Thyroid gland (tissue), 4 donors: ENCODE results near the gene S100A4. TPM values are rescaled to one million over a fixed set of nuclear protein-coding genes. Genes with fewer than 3 reads are reported as not detected.
A peak's percentile ranks its signal among the peaks of the same experiment; 100 is the strongest.
"Not testable (repeated sequence)": the region's sequence is repeated elsewhere in the genome, so short reads cannot be mapped to it uniquely, and the experiment has no call there.

Experiments used
- DNase-seq, 2 donors: peaks; one replicate each; pipeline ENCODE4 v3.0.0-alpha.2; 2019
- H3K27ac ChIP-seq, 3 donors: fragments of 200-600 bp; sonication (generic); 1 replicate in 2 of 3; 2 replicates in 1 of 3; pipeline ENCODE4 v1.5.1; 2016 to 2019; ENCODE audit warnings: mild to moderate bottlenecking in 1 of 3, moderate library complexity in 1 of 3
- H3K27me3 ChIP-seq: fragments of 200-600 bp; sonication (generic); one replicate; pipeline ENCODE4 v1.5.1; 2019
- H3K36me3 ChIP-seq, 2 donors: fragments of 200-600 bp; sonication (generic); one replicate each; pipeline ENCODE4 v1.5.1; 2016 to 2019
- H3K4me1 ChIP-seq, 2 donors: fragments of 200-600 bp; sonication (generic); one replicate each; pipeline ENCODE4 v1.5.1; 2017 to 2019
- H3K4me3 ChIP-seq, 3 donors: fragments of 200-600 bp; sonication (generic); replicated peaks in 1 of 3; 1 replicate in 2 of 3; 2 replicates in 1 of 3; pipeline ENCODE4 v1.5.1; 2016; ENCODE audit warnings: mild to moderate bottlenecking in 1 of 3
- H3K9me3 ChIP-seq: fragments of 200-600 bp; sonication (generic); one replicate; pipeline ENCODE4 v1.5.1; 2017
- CTCF ChIP-seq, 6 experiments: fragments of 200-600 bp in 3 of 6; fragments of 450-650 bp in 3 of 6; sonication (generic) in 3 of 6; IDR thresholded peaks; one replicate each; pipeline ENCODE4 v1.5.1; 2016 to 2019; ENCODE audit warnings: antibody characterized with exemption in 6 of 6, mild to moderate bottlenecking in 2 of 6, inconsistent platforms in 1 of 6, moderate library complexity in 1 of 6
- POLR2A ChIP-seq, 2 donors: fragments of 450-650 bp; IDR thresholded peaks; one replicate each; pipeline ENCODE4 v1.6.1; 2017; ENCODE audit warnings: antibody characterized with exemption in 2 of 2, mild to moderate bottlenecking in 2 of 2, moderate library complexity in 1 of 2
- WGBS, 2 donors: methylation state at CpG; one replicate each; pipeline ENCODE4 v1.1.5; 2017; 5-methylcytosine and 5-hydroxymethylcytosine counted together
- intact Hi-C: fragments of 100-400 bp; cut with DNase I; formaldehyde crosslinking; loops from one replicate; pipeline ENCODE4 v1.15.1; 2023
- total RNA-seq, 4 donors: library from RNA; depleted of rRNA; stranded (reverse); fragments of >200 nt; gene quantifications; one replicate each; pipeline ENCODE4 v1.2.3, GENCODE V29; 2016

S100A4 gene
- total RNA-seq, 4 donors from 2014 or later, result 57.3 to 251 (median 133) TPM

GRCh38 chr1:153577624-153578051, 32.0 kb upstream of the S100A4 start:
- Histone ChIP-seq H3K4me3 (no peak overlapping the region), H3K36me3 (no peaks in the 10 kb centered on the region), H3K4me1 (peaks cover 4 to 6% of the 10 kb centered on the region in 2 donors), H3K9me3 (no peaks in the 10 kb centered on the region), H3K27ac (no peak overlapping the region), H3K27me3 (no peaks in the 10 kb centered on the region)
- no peak for TF ChIP-seq CTCF (IDR thresholded peaks at IDR 0.05)
- no peak for TF ChIP-seq POLR2A (IDR thresholded peaks at IDR 0.05)
- WGBS, 2 donors, result 70% methylated on average over 9 of the region's 9 CpGs
- DNase-seq, result no peak
- intact Hi-C loops, result loop anchor here (5.0 to 10.0 kb wide), 2 partner anchors 35 to 87 kb away; partner anchors contain the start of gene S100A16

DNA sequence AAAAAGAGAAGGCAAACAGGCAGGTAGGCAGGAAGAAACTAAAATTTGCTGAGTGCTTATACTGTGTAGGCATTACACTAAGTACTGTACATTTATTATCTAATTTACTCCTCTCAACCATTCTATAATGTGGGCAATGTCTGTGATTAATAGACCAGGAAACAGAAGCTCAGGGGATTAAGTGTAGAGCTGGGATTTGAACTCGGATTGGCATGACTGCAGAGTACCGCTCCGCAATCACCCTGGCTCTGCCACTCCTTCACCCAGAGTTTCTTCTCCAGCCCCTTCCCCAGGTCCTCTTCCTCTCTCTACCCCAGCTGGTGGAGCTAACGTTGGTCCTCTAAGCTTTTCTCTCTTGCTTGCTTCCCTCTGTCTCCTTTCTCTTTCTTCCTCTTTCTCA, 31.5 kb upstream of the S100A4 start:
- Histone ChIP-seq H3K27me3 (no peaks in the 10 kb centered on the region), H3K36me3 (no peaks in the 10 kb centered on the region), H3K4me3 (no peak overlapping the region), H3K9me3 (no peaks in the 10 kb centered on the region), H3K27ac (no peak overlapping the region), H3K4me1 (peaks cover 4 to 7% of the 10 kb centered on the region in 2 donors)
- DNase-seq, result no peak
- intact Hi-C loops, result loop anchor here (5.0 to 10.0 kb wide), 2 partner anchors 35 to 88 kb away; partner anchors contain the start of gene S100A16
- WGBS, 2 donors, result 72 to 74% methylated on average over 4 of the region's 4 CpGs
- TF ChIP-seq POLR2A (IDR thresholded peaks at IDR 0.05) (no peak), CTCF (IDR thresholded peaks at IDR 0.05) (no peak)

- not testable (repeated sequence) for DNase-seq, H3K27me3 ChIP-seq, H3K4me1 ChIP-seq, H3K9me3 ChIP-seq, H3K4me3 ChIP-seq, H3K36me3 ChIP-seq, H3K27ac ChIP-seq
- 83 to 91% methylated on average over 10 of the region's 10 CpGs for WGBS, 2 donors
- intact Hi-C loops, result loop anchor here (5.0 to 10.0 kb wide), 2 partner anchors 37 to 89 kb away; partner anchors contain the start of gene S100A16
Observed at GRCh38 chr1:153575497-153575896, 29.9 kb upstream of the S100A4 start.

DNA sequence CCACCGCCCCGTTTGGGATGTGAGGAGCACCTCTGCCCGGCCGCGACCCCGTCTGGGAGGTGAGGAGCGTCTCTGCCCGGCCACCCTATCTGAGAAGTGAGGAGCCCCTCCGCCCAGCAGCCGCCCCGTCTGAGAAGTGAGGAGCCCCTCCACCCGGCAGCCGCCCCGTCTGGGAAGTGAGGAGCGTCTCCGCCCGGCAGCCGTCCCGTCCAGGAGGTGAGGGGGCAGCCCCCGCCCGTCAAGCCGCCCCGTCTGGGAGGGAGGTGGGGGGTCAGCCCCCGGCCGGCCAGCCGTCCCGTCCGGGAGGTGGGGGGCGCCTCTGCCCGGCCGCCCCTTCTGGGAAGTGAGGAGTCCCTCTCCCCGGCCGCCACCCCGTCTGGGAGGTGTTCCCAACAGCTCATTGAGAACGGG, 29.5 kb upstream of the S100A4 start:
- H3K4me1 ChIP-seq, H3K36me3 ChIP-seq, DNase-seq, H3K27ac ChIP-seq, H3K27me3 ChIP-seq, H3K9me3 ChIP-seq, H3K4me3 ChIP-seq: not testable (repeated sequence)
- 92 to 98% methylated on average over 12 to 16 of the region's 35 CpGs for WGBS, 2 donors
- intact Hi-C loops, result loop anchor here (5.0 to 10.0 kb wide), 2 partner anchors 37 to 90 kb away; partner anchors contain the start of gene S100A16

DNA sequence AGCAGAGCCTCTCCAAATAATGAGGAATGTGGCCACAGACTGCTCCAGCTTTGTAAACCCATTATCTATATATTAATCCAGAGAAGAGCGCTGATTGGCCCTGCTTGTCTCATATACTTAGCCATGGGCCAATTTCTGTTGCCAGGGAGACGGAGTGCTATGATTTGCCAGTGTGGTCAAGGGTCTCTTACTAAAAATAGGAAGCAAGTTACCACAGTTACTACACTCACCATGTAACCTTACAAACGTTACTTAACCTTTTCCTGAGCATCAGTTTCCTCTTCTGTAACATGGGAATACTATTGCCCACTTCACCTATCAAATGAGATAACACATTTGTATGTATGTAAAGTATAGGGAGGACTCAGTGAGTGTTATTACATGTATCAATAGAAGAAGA, 27.7 kb upstream of the S100A4 start:
- DNase-seq, result no peak
- 73 to 84% methylated on average over 3 of the region's 3 CpGs for WGBS, 2 donors
- H3K9me3 ChIP-seq, result no peaks in the 10 kb centered on the region
- peak overlapping the region in 2 of 3 donors; percentile 32 to 53 for H3K27ac ChIP-seq
- intact Hi-C loops, result loop anchor here (10.0 kb wide), 1 partner anchor 91 kb away; no protein-coding TSS in a partner anchor
- no peak for TF ChIP-seq POLR2A (IDR thresholded peaks at IDR 0.05)
- no peak for TF ChIP-seq CTCF (IDR thresholded peaks at IDR 0.05)
- no peaks in the 10 kb centered on the region for H3K27me3 ChIP-seq
- H3K4me1 ChIP-seq, result peaks cover 4 to 14% of the 10 kb centered on the region in 2 donors
- no peak overlapping the region for H3K4me3 ChIP-seq
- no peaks in the 10 kb centered on the region for H3K36me3 ChIP-seq

DNA sequence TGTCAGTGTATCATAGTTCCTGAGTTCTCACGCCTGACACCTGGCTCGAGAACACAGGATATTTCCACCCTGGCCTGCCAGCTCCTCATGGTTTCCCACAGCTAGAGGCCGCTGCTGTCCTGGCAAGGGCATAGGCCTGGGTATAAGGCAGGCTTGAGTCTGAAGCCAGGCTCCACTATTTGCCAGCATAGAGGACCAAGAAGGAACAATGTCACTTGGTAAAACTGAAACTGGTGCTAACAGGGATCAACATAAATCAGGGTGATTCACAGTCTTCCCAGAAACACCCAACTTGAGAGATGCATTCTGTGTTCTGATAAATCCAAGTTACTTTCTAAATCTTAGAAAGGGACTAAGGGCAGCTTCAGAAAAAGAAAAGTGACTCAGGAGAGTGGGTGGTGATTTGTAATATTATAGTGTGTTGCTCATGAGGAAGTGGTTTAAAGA, 27.0 kb upstream of the S100A4 start:
- intact Hi-C loops, result loop anchor here (10.0 kb wide), 1 partner anchor 92 kb away; no protein-coding TSS in a partner anchor
- peak; percentile 92 to 94 for DNase-seq
- 8 to 10% methylated on average over 3 of the region's 3 CpGs for WGBS, 2 donors
- Histone ChIP-seq H3K27ac (peak overlapping the region; percentile 10 to 53 (median 32)), H3K4me3 (no peak overlapping the region), H3K9me3 (no peaks in the 10 kb centered on the region), H3K36me3 (no peaks in the 10 kb centered on the region), H3K4me1 (peaks cover 12 to 22% of the 10 kb centered on the region in 2 donors), H3K27me3 (no peaks in the 10 kb centered on the region)
- peak; percentile 67 to 96 (median 89) for TF ChIP-seq CTCF (IDR thresholded peaks at IDR 0.05)
- no peak for TF ChIP-seq POLR2A (IDR thresholded peaks at IDR 0.05)
